ENCODE data around the gene C10orf143.

DNA sequence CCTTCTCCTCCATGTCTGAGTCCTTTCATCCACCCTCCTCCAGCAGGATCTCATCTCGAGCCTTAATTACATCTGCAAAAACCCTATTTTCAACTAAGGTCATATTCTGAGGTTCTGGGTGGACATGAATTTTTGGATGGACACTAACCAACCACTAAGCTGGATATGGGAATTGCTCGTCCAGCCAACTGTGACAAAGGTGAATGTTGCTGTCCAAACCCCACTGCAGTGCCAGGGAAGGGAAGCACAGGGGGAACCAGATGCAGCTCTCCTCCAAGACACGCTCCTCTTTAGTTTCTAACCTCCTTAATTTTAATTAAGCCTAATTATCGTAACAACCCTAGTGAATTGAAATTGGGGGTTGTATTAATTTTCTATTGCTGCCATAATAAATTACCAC lies 81.4 kb downstream of the C10orf143 start:
- TF ChIP-seq, protein P1, sequence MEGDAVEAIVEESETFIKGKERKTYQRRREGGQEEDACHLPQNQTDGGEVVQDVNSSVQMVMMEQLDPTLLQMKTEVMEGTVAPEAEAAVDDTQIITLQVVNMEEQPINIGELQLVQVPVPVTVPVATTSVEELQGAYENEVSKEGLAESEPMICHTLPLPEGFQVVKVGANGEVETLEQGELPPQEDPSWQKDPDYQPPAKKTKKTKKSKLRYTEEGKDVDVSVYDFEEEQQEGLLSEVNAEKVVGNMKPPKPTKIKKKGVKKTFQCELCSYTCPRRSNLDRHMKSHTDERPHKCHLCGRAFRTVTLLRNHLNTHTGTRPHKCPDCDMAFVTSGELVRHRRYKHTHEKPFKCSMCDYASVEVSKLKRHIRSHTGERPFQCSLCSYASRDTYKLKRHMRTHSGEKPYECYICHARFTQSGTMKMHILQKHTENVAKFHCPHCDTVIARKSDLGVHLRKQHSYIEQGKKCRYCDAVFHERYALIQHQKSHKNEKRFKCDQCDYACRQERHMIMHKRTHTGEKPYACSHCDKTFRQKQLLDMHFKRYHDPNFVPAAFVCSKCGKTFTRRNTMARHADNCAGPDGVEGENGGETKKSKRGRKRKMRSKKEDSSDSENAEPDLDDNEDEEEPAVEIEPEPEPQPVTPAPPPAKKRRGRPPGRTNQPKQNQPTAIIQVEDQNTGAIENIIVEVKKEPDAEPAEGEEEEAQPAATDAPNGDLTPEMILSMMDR (tag by site-specific recombination; IDR thresholded peaks at IDR 0.05), result no peak
- no peak for TF ChIP-seq ZBTB21 (tag by site-specific recombination; IDR thresholded peaks at IDR 0.05)
- TF ChIP-seq KLF10 (tag by site-specific recombination; IDR thresholded peaks at IDR 0.05), result no peak
- TF ChIP-seq, protein P2, sequence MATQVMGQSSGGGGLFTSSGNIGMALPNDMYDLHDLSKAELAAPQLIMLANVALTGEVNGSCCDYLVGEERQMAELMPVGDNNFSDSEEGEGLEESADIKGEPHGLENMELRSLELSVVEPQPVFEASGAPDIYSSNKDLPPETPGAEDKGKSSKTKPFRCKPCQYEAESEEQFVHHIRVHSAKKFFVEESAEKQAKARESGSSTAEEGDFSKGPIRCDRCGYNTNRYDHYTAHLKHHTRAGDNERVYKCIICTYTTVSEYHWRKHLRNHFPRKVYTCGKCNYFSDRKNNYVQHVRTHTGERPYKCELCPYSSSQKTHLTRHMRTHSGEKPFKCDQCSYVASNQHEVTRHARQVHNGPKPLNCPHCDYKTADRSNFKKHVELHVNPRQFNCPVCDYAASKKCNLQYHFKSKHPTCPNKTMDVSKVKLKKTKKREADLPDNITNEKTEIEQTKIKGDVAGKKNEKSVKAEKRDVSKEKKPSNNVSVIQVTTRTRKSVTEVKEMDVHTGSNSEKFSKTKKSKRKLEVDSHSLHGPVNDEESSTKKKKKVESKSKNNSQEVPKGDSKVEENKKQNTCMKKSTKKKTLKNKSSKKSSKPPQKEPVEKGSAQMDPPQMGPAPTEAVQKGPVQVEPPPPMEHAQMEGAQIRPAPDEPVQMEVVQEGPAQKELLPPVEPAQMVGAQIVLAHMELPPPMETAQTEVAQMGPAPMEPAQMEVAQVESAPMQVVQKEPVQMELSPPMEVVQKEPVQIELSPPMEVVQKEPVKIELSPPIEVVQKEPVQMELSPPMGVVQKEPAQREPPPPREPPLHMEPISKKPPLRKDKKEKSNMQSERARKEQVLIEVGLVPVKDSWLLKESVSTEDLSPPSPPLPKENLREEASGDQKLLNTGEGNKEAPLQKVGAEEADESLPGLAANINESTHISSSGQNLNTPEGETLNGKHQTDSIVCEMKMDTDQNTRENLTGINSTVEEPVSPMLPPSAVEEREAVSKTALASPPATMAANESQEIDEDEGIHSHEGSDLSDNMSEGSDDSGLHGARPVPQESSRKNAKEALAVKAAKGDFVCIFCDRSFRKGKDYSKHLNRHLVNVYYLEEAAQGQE (tag by site-specific recombination; IDR thresholded peaks at IDR 0.05), result no peak
- TF ChIP-seq ZNF266 (tag by site-specific recombination; IDR thresholded peaks at IDR 0.05; ENCODE audit: low read depth), result no peak

All from HEK293 (cell line).